Activated T-helper 1 cell treated with anti-CD3 and anti-CD28 coated beads, Interleukin-2, amount 50 U/mL, for 16 hours (primary cell): ENCODE data around the gene GAREM1.
"Not testable (repeated sequence)": the region's sequence is repeated elsewhere in the genome, so short reads cannot be mapped to it uniquely, and the experiment has no call there.

Experiments
- DNase-seq, 2 donors: peaks; one replicate each; pipeline ENCODE4 v3.0.0-alpha.2; 2020; ENCODE audit warnings: low read depth in 1 of 2, low spot score in 1 of 2

Gene GAREM1

DNA sequence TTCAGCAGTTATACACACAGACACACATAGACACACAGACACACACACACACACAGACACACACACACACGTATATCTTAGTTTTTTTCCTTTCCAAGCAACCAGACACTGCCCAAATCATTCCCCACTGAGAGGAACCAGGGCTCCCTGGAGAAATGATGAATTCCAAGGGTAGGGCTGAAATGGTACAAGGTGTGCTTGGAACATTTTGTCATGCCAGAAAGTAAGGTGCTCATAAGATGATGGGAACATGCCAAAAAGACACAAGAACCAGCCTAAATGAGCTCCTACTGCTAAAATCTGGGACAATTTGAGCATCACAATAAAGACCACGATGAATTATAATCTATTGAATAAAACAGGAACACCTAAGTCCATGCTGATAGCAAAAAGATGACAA is 177.6 kb downstream of the GAREM1 start:
- no peak for DNase-seq

DNA sequence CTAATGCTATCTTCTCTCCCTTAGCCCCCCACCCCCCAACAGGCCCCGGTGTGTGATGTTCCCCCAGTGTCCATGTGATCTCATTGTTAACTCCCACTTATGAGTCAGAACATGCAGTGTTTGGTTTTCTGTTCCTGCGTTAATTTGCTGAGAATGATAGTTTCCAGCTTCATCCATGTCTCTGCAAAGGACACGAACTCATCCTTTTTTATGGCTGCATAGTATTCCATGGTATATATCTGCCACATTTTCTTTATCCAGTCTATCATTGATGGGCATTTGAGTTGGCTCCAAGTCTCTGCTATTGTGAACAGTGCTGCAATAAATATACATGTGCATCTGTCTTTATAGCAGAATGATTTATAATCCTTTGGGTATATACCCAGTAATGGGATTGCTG is 179.1 kb downstream of the GAREM1 start:
- not testable (repeated sequence) for DNase-seq

DNA sequence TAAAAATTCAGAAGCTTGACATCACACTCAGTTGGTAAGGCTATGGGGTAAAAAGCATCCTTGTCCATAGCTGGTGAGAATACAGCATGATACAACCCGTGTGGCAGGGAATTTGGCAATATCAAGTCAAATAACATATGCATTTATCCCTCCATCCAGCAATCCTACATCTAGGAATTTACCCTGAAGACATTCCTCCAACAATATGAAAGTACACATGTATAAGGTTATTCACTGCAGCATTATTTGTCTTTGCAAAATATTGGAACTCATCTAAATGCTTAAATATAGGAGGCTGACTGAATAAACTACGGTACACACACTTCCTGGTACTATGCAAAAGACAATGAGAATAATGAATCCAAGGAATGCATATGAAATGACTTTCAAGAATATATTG is 179.9 kb downstream of the GAREM1 start:
- DNase-seq = no peak

DNA sequence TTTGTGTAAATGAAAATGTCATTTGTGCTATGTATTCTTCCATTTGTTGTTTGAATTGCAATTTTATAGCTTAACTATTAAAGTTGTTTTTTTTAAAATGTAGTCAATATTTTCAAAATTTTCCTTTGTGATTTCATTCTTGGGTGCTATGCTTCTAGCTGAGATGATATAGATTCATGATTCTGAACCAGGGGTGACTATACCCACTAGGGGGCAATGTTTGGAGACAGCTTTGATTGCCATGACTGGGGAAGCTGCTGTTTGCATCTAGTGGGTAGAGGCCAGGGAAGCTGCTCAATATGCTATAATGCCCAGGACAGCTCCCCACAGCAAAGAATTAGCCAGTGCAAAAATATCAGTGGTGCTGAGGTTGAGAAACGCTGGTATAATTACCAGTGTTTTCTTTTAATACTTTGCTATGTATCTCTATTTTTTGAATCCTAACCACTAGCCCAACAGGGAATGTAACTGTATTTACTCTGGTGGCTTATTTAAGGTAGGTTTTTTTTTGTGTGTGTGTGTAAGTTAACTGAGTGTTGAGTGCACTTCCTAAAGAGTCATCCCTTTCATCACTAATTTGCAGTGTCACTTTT is 181.1 kb downstream of the GAREM1 start:
- DNase-seq = no peak

DNA sequence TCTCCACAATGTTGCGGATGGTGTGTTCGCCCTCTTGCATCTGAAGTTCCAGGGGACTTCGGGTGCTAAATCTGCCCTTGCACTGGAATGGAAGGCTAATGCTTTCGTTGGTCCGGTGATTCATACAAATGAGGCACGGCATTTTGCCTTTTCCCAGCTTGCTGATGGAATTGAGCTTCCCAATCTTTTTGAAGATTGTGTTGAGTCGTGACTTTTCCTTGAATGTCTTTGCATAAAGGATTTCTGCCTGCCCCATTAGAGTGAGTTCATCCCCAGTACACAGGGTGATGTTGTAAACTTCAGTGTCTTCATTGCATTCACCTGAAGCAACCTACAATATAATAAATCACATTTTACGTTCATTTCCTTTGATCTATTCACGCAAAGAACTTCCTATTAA is 182.8 kb downstream of the GAREM1 start:
- no peak for DNase-seq

DNA sequence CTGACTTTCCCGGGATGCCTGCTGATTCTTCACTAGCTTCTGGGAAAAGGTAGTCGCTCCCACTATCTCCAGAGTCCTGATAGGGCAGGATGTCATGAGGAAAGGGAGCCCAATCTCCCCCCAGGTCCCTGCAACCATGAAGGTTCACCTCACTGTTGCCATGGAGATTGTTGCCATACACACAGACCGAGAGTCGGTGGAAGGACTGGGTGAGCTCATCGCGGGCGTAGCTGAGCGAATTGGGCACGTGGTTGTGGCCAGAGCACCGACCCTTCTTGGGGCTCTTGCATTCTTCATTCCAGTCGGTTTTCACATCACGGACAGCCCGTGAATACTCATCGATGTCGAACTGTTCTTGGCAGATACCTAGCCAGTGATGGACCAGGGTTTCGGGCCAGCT is 183.4 kb downstream of the GAREM1 start:
- no peak for DNase-seq

DNA sequence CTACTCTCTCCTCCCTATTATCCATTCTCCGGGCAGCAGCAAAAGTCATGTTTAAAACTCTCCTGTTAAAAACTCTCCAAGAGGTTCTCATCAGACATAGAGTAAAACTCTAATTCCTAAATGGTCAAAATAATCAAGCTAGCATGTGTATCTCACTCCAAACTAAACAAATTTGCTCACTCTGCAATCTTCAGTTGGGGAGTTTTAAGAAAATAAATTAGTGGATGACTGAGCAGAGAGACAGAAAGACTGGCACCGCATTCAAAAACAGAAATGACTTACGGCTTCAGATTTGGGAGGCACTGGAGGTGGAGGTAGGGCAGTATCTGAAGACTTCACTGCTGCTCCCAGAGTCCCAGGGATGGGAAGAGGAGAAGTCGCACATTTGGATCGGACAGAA is 183.9 kb downstream of the GAREM1 start:
- no peak for DNase-seq

DNA sequence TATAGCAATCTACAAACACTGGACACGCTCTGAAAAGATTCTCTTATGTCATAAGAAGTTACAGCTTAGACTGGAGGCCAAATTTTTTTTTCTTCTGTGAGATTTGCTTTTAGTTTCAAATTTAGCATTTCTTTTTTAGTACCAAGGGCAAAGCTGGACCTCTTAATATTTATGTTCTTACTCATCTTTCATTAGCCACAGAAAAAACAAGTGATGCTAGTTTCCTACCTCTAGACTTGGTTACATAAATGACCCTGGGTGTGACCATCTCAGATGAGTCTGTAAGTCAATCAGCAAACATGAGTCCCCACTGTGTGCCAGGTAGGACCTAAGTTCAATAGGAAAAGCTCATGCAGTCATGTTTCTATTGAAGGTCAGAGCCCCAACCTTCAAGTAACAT is 186.4 kb downstream of the GAREM1 start:
- DNase-seq = no peak

DNA sequence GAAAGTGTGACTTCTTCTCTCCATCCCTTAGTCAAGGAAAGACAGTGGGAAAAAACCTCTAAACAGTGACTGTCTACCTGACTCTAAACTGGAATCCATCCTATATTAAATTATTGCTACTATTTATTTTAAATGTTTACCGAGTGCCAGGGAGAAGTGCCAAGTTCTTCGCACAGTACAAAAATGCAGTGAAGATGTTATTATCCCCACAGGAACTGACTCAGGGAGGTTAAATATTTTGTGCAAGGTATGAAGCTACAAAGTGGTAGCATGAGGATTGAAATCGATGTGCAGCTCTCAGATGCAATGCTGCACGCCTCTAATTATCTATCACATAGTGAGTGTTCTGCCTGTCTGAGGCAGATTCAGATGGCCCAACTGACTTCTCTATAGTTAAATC is 189.8 kb downstream of the GAREM1 start:
- DNase-seq = no peak

DNA sequence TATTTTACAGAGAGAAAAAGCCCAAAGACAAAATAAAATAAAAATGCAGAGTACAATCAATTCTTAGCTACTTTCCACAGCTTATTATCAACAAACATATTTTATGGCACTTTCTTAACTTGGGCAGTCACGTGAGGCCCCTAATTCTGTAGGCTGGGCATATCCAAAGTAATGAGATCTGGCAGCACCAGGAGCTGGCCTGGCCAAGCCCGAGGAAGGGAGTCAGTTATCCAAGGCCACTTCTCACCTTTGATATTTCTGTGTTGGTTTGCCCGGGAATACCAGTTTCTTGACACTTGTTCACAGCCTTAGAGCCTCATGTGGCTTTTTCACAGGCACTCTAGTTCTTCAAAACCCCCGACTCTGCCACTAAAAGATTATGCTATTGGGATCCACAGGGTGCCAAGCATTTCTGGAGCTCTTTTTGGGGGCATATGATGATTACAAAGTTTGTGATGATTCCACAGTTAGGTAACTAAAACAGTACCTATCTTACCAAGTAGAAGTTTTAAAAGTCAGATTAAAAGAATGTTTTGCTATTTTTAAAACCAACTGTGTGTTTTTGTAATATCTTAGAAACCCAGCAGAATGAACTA is 190.4 kb downstream of the GAREM1 start:
- DNase-seq = no peak

DNA sequence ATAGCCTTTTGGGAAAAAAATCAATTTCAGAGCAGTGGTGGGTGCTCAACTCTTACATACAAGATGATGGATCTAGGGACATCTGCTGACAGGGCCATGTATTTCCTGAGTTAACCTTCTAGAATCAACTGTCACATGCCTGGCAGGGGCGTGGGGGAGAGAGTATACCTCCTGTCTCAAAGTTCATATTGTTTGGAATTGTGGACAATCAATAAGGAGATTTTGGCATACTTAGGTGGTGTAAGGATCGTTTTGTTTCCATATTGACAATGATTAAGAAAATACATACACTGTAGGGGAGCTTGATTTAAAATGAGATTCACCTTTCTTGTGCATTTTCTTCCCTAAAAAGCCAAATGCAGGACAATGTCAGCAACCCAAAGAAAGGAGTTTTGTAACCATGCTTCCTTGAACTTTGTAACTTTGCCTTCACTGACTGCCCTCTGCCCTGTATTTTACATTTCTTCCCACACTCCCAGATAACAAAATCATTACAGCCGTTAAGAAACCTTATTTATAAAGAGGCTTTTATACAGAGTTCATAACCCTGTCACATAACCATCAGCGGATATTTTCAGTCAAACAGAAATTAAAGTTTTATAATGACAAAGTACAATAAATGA is 192.4 kb downstream of the GAREM1 start:
- no peak for DNase-seq

DNA sequence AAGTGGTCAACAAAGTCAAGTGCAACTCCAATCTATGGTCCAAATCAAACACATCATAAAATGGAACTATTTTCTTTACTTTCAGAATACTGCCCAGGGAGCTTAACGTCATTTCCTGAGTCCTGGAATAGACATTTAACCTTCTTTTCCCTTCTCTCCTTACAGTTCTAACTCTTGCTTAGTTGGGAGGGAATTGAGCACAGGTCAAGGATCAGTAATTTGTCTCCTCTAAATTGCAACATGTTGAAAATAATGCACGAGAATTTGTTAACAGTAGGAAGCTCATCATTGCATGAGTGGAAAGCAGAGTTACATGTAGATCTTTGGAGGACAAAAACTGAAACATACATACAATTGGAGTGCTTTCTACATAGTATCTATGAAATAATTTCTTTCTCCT is 193.1 kb downstream of the GAREM1 start:
- no peak for DNase-seq

DNA sequence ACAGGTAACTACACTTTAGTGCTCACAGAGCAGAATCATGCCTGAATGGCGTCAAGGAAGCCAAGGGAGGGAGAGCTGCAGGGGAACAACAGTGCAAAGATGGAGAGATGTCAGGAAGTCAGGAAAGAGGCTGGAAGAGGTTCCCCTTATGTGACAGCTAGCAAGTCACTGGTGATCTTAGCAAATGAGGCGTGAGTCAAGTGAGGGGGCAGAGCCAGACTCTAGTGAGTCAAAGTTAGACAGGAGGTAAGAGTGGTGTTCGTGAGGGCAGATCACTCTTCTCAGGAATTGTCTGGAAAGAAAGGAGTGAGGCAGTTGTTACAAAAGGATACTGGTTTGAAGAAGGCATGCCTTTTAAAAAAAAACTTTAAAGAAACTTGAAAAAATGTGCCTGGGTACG is 193.8 kb downstream of the GAREM1 start:
- DNase-seq = no peak

DNA sequence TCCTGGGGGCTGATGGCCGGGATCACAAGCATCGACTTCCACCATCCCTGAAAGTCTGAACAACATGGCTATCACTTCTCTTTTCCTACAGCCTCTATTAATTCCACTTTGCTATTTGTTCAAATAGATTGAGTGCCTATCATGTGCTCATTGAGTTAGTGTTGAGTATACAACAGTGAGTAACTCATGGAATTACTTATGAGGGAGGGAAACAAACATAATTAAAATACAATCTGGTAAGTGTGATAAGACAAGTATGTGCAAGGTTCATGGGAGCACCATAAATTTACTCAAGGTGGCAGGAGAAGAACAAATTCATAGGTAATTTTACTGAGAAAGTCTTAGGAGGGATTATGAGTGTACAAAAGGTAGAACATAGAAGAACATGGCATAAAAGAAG is 194.4 kb downstream of the GAREM1 start:
- no peak for DNase-seq

DNA sequence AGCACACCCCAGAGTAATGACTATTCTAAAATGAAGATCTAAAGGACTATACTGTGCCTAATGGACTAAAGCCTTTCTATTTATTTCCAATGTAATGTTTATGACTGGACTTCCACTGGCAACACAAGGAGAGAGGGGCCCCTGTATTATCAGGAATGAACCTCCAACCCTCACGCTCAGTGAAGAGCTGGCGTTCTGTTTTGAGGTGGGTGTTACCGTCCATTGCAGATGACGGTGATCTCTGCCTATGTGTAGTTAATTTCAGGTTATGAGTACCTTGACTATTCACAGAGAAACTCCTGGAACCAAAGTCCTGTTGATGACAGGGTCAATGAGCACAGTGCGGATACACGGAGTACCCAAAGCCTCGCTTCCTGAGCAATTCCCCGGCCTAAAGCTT is 195.5 kb downstream of the GAREM1 start:
- no peak for DNase-seq

DNA sequence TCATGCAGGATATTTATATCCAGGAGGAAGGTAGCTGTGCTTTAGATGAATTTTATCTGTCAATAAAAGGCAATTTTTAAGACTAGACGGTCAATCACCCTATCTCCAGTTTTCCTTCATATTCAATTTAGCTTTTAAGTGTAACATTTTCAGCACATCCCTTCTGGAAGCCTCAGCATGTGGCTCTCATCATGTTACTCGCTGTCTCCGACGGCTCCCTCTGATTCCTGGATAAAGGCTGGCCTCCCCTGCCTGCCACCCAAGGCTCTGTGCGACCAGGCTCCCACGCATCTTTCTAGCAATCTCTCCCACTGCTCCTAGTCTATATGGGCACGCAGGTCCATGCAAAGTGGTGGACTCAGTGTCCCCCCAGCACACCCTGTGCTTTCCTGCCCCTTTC is 196.4 kb downstream of the GAREM1 start:
- no peak for DNase-seq

DNA sequence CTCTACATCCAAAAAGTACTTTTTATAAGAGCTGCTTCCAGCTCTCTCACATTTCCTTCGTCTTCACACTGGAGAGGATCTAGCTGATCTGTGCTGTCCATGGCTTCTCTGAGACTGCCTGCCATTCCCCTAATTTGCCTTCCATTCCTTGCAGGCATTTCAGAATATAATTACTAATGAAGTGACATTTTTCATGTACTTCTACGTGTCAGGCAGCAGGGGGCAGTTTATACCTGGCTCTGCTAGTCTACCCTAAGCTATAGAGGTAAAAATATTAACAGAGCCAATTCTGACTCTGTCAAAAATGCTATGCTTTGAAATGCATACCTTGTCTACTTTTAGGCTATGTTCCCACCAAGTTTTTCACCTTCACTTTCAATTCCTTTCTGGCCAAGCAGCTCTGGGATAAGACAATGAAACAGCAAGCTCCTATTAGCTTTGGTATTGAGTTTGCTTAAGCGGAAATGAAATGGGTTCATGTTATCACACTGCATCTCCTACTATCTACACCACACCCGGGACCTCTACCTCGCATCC is 198.9 kb downstream of the GAREM1 start:
- no peak for DNase-seq

DNA sequence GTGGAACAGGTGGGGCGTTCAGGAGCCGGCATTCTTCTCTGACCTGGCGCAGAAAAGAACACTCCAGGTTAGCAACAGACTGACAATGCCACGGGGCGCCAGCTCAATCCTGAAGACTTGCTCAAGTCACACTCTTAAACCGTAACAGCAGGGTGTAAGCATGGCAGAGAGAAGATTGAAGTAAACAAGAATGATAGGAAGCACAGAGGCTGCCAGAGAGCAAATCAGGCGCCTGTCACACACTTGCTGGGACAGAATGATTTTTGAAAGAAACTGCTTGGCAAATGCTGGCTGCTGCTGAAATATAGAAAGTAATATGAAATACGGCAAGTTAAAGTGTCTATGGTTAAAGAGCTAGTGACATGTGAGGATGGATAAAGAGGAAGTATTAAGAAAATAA is 200.3 kb downstream of the GAREM1 start:
- DNase-seq = no peak

DNA sequence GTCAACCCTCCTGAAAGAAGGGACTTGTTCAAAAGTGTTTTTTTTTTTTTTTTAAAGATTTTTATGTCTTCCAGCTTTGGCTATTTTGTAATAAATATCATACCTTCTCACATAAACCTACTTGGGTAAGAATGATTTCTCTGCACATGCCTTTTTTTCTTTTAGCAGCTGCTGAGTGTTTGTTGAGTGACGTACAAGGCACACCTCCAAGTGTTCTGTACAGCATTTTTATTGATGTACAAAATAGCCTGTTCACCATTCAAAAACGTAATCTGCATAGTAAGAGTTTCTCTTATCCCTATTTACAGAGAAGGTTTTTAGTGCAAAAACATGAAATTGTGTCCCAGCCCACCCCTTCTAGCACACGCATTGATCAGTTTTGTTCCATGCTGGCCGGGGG is 203.2 kb downstream of the GAREM1 start:
- no peak for DNase-seq

DNA sequence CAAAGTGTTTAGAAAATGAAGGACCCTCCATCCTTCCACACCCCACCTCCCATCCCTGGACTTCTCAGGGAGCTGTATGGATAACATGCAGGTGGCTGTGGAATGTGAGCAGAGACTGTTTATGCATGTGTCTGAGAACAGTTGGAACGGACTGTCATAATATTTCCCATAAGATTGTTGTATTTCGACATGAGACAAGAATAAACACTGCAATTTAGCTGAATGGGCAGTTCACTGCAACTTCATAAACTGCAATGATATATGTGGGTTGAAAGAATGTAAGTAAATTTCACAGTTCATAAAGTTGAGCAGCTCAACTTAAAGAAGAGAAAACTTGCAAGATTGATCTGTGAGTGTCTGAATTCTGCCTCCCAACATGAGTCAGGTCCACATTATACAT is 206.3 kb downstream of the GAREM1 start:
- no peak for DNase-seq

DNA sequence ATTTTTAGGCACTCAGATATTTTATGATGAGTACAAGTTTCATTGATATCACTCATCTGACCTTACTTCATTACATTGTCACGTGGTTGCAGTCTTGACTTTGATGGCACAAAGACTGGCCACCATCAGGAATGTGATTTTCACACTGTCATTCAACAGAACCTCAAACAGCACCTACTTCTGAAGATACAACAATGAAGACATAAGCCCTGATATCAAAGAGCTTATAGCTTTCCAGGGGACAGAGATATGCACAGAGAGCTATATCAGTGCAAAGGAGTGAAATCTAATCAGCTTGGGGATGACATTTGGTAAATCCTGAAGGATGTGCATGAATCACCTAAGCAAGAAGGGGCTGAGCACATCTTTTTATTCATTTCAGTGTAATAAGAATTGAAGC is 208.6 kb downstream of the GAREM1 start:
- no peak for DNase-seq

DNA sequence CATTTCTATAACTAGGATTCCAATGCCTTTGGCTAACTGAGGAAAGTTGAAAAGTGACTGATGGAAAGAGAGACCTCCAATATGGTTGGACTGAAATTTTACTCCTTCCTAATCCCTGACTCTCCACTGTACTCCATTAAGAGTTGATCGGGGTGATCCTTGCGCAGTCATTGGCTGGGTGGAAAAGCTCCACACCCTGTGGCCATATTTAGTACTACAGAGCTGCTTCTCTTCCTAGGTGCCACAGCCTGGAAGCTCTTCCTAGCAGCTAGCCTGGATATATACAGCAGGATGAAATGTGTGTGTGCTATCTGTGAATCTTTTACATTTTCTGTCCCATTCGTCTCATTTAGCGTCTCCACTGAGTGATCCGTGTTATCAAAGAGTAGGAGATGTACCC is 209.7 kb downstream of the GAREM1 start:
- no peak for DNase-seq

DNA sequence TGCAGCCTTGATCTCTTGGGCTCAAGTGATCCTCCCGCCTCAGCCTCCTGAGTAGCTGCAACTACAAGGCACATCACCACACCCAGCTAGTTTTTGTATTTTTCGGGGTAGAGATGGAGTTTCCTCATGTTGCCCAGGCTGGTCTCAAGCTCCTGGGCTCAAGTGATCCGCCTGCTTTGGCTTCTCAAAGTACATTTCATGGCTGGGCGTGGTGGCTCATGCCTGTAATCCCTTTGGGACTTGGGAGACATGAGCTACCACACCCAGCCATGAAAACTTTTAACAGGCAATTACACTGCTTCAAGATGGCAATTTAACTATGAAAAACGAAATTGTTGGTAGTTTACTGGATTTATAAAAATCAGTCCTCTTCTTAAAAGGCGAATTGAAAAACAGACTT is 211.1 kb downstream of the GAREM1 start:
- DNase-seq = no peak
